ENCODE results near the gene SLC2A8. TPM values are rescaled to one million over a fixed set of nuclear protein-coding genes. Genes with fewer than 3 reads are reported as not detected.

Gene SLC2A8
- polyA plus RNA-seq, 1 donor = 13.1 TPM

- DNase-seq (ENCODE audit: low read depth) = no peak
Measured at GRCh38 chr9:127380479-127380878, 16.5 kb upstream of the SLC2A8 start.

GRCh38 chr9:127382541-127382940 lies 14.4 kb upstream of the SLC2A8 start:
- no peak for DNase-seq (ENCODE audit: low read depth)

DNA sequence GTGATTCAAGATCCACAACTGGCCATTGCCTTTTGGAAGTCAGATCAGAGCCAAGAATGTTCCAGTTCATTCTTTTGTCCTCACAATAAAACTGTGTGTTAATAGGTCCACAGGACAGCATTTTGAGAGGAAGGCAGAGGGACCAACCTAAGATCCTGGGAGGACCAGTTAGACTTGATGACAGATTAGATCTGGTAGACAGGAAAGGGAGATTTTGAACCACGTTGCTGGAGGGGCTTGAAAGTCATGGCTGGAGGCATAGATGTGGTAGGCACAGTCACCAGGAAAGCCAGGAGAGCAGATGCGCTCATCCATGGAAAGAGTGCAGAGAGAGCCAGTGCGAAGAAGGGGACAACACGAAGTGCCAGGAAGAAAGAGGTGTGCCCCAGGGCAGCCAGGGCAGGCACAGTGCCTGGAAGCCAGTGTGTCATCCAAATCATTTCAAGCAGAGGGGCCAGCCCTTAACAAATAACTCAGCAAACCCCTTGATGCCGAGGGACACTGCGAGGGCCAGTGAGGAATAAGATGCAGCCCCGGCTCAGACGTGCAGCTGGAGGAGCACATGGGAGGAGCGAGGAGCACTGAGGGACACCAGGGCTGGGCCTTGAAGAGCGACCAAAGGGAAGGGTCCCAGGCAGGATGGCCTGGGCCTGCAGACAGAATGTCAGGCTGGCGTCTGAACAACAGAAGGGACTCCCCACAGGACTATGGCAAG lies 12.8 kb upstream of the SLC2A8 start:
- no peak for DNase-seq (ENCODE audit: low read depth)

DNA sequence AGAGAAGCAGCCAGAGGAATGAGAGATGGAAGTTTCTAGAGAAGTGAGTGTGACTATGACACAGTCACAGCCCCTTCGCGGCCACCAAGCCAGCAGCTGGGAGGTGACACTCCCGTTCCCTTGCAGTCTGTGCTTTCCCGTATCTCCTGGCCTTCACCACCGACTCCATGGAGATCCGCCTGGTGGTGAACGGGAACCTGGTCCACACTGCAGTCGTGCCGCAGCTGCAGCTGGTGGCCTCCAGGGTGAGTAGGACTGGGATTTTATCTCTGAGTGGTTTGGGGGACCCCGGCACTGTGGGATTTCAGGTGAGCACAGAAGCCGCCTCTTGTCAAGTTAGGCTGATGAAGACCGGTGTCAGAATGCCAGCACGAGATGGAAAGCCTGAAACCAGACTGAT lies 12.1 kb upstream of the SLC2A8 start:
- no peak for DNase-seq (ENCODE audit: low read depth)

GRCh38 chr9:127386249-127386648 lies 10.7 kb upstream of the SLC2A8 start:
- no peak for DNase-seq (ENCODE audit: low read depth)

DNA sequence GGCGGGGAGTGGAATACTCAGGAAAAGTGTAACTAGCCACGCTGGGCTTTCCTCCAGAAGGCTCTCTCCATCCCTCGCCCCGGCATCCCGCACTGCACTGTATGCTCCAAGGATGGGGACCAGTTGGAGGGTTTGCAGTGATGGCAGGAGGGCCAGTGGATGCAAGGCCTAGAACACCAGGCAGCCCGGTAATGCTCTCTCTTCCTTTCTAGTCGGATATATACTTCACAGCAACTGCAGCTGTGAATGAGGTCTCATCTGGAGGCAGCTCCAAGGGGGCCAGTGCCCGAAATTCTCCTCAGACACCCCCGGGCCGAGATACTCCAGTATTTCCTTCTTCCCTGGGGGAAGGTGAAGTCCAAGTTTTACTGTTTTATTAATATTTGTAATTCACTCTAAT lies 10.0 kb upstream of the SLC2A8 start:
- DNase-seq (ENCODE audit: low read depth) = no peak

GRCh38 chr9:127388037-127388855 lies 8.7 kb upstream of the SLC2A8 start:
- DNase-seq (ENCODE audit: low read depth) = no peak

- no peak for DNase-seq (ENCODE audit: low read depth)
Measured at GRCh38 chr9:127388856-127389238, 8.1 kb upstream of the SLC2A8 start.

DNA sequence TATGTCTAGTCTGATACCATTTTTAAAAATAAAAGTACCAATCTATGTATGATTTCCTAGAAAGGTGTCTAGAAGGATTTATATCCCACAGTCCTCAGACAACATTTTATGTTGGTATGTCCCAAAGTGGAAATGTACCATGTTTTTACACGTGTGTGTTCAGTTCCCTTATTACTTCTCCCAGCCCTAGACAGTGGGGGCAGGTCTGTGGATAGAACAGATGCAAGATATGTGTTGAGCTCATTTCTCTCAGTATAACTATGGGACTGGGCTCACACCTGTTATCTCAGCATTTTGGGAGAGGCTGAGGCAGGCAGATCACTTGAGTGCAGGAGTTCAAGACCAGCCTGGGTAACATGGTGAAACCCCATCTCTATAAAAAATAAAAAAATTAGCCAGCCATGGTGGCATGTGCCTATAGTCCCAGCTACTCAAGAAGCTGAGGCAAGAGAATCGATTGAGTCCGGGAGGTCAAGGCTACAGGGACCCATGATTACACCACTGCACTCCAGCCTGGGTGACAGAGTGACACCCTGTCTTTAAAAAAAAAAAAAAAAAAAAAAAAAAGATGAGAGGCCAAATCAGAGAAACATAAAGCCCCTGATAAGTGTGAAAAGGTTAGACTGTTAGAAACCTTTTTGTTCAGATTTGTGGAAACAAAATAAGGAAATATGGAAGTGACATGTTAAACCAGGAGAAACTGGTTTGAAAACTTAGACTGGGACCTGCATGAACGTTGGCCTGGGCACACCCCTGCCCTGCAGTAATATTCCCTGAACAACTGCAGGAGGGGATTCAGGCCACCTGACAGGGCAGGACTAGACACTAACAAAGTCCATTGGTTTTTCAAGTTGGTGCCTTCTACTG lies 7.4 kb upstream of the SLC2A8 start:
- DNase-seq (ENCODE audit: low read depth) = no peak

- no peak for DNase-seq (ENCODE audit: low read depth)
Measured at GRCh38 chr9:127390248-127390545, 6.8 kb upstream of the SLC2A8 start.

- no peak for DNase-seq (ENCODE audit: low read depth)
Measured at GRCh38 chr9:127390563-127390962, 6.4 kb upstream of the SLC2A8 start.

- DNase-seq (ENCODE audit: low read depth) = no peak
Measured at GRCh38 chr9:127392166-127392565, 4.8 kb upstream of the SLC2A8 start.

DNA sequence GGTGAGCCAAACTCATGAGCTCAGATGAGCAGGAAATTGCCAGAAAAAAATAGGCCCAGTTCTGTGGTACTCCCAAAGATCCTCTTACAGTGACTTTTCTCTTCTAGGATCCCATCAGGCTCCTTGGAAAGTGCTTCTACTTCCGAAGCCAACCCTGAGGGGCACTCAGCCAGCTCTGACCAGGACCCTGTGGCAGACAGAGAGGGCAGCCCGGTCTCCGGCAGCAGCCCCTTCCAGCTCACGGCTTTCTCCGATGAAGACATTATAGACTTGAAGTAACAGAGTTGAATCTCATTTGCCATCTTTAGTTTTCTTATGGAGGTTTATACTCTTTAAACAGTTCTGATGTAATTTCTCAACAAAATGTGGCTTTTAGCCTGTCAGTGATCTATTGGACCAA lies 4.0 kb upstream of the SLC2A8 start:
- no peak for DNase-seq (ENCODE audit: low read depth)

DNA sequence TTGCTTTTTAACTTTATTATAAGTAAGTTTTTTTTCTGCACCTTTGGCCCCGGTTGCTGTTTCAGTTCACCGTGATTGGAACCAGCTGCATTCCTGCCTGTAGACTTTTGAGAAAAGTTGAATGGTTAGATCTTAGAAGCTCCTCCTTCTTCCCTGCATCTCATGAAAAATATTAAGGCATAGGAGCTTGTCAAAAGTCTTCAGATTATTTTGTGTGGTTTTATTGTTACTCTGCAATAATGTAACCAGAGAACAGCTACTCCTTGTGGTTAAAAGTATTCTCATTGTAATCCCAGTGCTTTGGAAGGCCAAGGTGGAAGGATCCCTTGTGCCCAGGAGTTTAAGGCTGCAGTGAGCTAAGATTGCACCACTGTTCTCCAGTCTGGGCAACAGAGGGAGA lies 3.3 kb upstream of the SLC2A8 start:
- no peak for DNase-seq (ENCODE audit: low read depth)

GRCh38 chr9:127395497-127396252 lies 1.3 kb upstream of the SLC2A8 start:
- no peak for DNase-seq (ENCODE audit: low read depth)

DNA sequence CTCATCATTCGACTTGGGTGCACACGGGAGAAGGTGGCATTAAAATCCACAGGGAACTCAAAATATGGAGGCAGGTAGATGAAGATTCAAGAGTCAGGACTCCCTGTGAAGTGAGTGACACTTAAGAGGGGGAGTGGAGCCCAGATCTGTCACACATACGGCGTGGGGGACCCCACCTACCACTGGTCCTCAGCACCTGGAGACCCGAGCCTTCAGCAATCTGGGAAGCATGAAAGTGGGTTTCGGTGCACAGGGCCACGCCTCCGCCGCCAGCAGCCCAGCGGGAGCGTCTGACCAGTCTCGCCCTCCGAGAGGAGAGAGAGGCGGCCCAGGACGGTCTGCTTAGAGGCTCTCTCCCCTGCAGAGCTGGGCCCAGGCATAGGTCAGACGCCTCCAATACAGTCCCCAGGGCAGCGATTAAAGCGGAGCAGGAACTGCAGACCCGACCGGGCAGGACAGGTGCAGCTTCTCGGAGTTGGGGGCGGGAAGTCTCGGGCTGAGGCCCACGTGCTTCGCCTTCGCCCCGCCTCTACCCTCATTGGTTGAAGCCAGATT lies 639 bp upstream of the SLC2A8 start:
- DNase-seq (ENCODE audit: low read depth) = no peak

GRCh38 chr9:127397646-127398274 lies 791 bp downstream of the SLC2A8 start:
- DNase-seq (ENCODE audit: low read depth) = no peak

DNA sequence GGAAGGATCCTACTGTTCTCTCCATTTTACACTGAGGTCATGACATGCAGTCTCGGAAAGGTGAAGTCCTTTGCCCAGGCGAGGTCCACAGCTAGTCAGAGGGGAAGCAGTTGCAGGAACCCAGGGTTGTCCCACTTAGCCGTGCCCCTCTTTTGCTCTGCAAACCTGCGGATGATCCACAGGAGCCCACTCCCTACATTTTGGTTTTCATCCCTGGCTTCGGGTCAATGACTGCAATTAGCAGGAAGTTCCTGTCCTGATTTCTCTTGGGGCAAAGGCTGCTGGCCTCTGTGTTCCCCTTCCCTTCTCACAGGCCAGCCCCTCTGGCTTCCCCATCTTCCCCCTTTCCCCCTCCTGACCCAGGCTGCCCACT lies 1.3 kb downstream of the SLC2A8 start:
- DNase-seq (ENCODE audit: low read depth) = no peak

- no peak for DNase-seq (ENCODE audit: low read depth)
Measured at GRCh38 chr9:127398715-127399400, 1.9 kb downstream of the SLC2A8 start.

- DNase-seq (ENCODE audit: low read depth) = no peak
Measured at GRCh38 chr9:127399736-127400269, 2.8 kb downstream of the SLC2A8 start.

Measured in forelimb muscle (tissue), 1 donor.